ENCODE results near the gene PSG7. TPM values are rescaled to one million over a fixed set of nuclear protein-coding genes. Genes with fewer than 3 reads are reported as not detected.
"Not testable (repeated sequence)": the region's sequence is repeated elsewhere in the genome, so short reads cannot be mapped to it uniquely, and the experiment has no call there.

The PSG7 gene
- total RNA-seq, 4 donors from 2014 or later: not detected

GRCh38 chr19:42874901-42875813, 61.9 kb downstream of the PSG7 start:
- 58 to 71% methylated on average over 4 of the region's 4 CpGs for WGBS, 2 donors (ENCODE audit: low coverage in 1 of 2)
- H3K4me1 ChIP-seq; DNase-seq; H3K27me3 ChIP-seq; H3K36me3 ChIP-seq; intact Hi-C loops (cut with DNase I; ENCODE audit: low total_unique reads); H3K4me3 ChIP-seq; in situ Hi-C loops (cut with MboI; ENCODE audit: low pct_ligation_motif_present in 1 of 4, low pct_unique_long_range_greater_than_20kb in 1 of 4, low sequenced_read_pairs in 3 of 4); H3K9me3 ChIP-seq: not testable (repeated sequence)
- H3K27ac ChIP-seq: peak overlapping the region in 1 of 4 donors; percentile 6

- WGBS, 2 donors (ENCODE audit: low coverage in 1 of 2): 77 to 85% methylated on average over 3 of the region's 3 CpGs
- H3K36me3 ChIP-seq; H3K27me3 ChIP-seq; in situ Hi-C loops (cut with MboI; ENCODE audit: low pct_ligation_motif_present in 1 of 4, low pct_unique_long_range_greater_than_20kb in 1 of 4, low sequenced_read_pairs in 3 of 4); DNase-seq; intact Hi-C loops (cut with DNase I; ENCODE audit: low total_unique reads); H3K4me3 ChIP-seq; H3K4me1 ChIP-seq; H3K9me3 ChIP-seq; H3K27ac ChIP-seq: not testable (repeated sequence)
Measured at GRCh38 chr19:42874136-42874535, 62.9 kb downstream of the PSG7 start.

Other genes with a start within 250 kb of the PSG7 start
- gene PSG3, start 196.7 kb downstream of the PSG7 start, total RNA-seq: not detected
- gene PSG8, start 171.5 kb downstream of the PSG7 start, total RNA-seq: not detected
- not detected for gene PSG1, start 57.5 kb downstream of the PSG7 start, total RNA-seq
- not detected for gene PSG6, start 19.3 kb downstream of the PSG7 start, total RNA-seq
- gene PSG11, start 89.3 kb upstream of the PSG7 start, total RNA-seq: not detected
- gene PSG2, start 145.5 kb upstream of the PSG7 start, total RNA-seq: not detected
- not detected for gene PSG5, start 249.3 kb upstream of the PSG7 start, total RNA-seq

All from transverse colon (tissue), 4 donors.